Stimulated activated CD4-positive, alpha-beta T cell treated with anti-CD3 and anti-CD28 coated beads, Interleukin-2, amount 100 ng/mL, for 24 hours (primary cell): Measurements from ENCODE around the gene AHCTF1.

Source experiments
- DNase-seq, 2 donors: peaks; one replicate each; pipeline ENCODE4 v3.0.0-alpha.2; 2020

AHCTF1 gene

GRCh38 chr1:246931549-246932365 is at the start of gene AHCTF1:
AHCTF1 (minus strand) TSS chr1:246931948; CDS start chr1:246918370, 13,578 bp downstream.
- peak; percentile 92 to 96 for DNase-seq

GRCh38 chr1:246978785-246979184 is 47.0 kb upstream of the AHCTF1 start:
- no peak for DNase-seq

GRCh38 chr1:246978281-246978680 is 46.5 kb upstream of the AHCTF1 start:
- DNase-seq, result no peak

- no peak for DNase-seq
Measured at GRCh38 chr1:246971969-246972368, 40.2 kb upstream of the AHCTF1 start.

- peak; percentile 44 to 62 for DNase-seq
Measured at GRCh38 chr1:246971090-246971721, 39.5 kb upstream of the AHCTF1 start.

- no peak for DNase-seq
Measured at GRCh38 chr1:246969621-246970020, 37.9 kb upstream of the AHCTF1 start.

- DNase-seq, result no peak
Measured at GRCh38 chr1:246966502-246966901, 34.8 kb upstream of the AHCTF1 start.

- DNase-seq, result no peak
Measured at GRCh38 chr1:246959944-246960693, 28.4 kb upstream of the AHCTF1 start.

- DNase-seq, result no peak
Measured at GRCh38 chr1:246954126-246954525, 22.4 kb upstream of the AHCTF1 start.

- DNase-seq, result no peak
Measured at GRCh38 chr1:246951413-246951812, 19.7 kb upstream of the AHCTF1 start.

- no peak for DNase-seq
Measured at GRCh38 chr1:246949956-246950355, 18.2 kb upstream of the AHCTF1 start.

- no peak for DNase-seq
Measured at GRCh38 chr1:246947255-246947654, 15.5 kb upstream of the AHCTF1 start.

- DNase-seq, result no peak
Measured at GRCh38 chr1:246946366-246946765, 14.6 kb upstream of the AHCTF1 start.

- no peak for DNase-seq
Measured at GRCh38 chr1:246934765-246935164, 3.0 kb upstream of the AHCTF1 start.

- DNase-seq, result no peak
Measured at GRCh38 chr1:246933893-246934292, 2.1 kb upstream of the AHCTF1 start.

GRCh38 chr1:246932366-246932700 is 585 bp upstream of the AHCTF1 start:
- DNase-seq, result no peak

GRCh38 chr1:246930830-246931548 is 759 bp downstream of the AHCTF1 start:
- peak; percentile 51 to 56 for DNase-seq

GRCh38 chr1:246925997-246926626 is 5.6 kb downstream of the AHCTF1 start:
- no peak for DNase-seq

- no peak for DNase-seq
Measured at GRCh38 chr1:246923900-246924299, 7.8 kb downstream of the AHCTF1 start.

- DNase-seq, result no peak
Measured at GRCh38 chr1:246923482-246923881, 8.3 kb downstream of the AHCTF1 start.

GRCh38 chr1:246921481-246921880 is 10.3 kb downstream of the AHCTF1 start:
- DNase-seq, result no peak

GRCh38 chr1:246919902-246920301 is 11.8 kb downstream of the AHCTF1 start:
- no peak for DNase-seq
